OCI-LY7 (cell line): Measurements from ENCODE around the gene SOX18. TPM values are rescaled to one million over a fixed set of nuclear protein-coding genes. Genes with fewer than 3 reads are reported as not detected.
A peak's percentile ranks its signal among the peaks of the same experiment; 100 is the strongest.

Experiments used
- BruUV-seq: library from RNA; stranded (reverse); fragments of 400-500 nt; replicated peaks from 2 replicates; lab custom pipeline; 2021; lab: Mats Ljungman, UMichigan
- CTCF ChIA-PET: fragments of 300-600 bp; sonication (Branson Sonifier 250); formaldehyde crosslinking; loops from one replicate; lab custom pipeline; 2022; ENCODE audit warnings: antibody characterized with exemption; ENCODE audit not compliant: unreplicated experiment; lab: Charles Lee
- POLR2A ChIA-PET: fragments of 300-600 bp; sonication (Branson Sonifier 250); formaldehyde crosslinking; loops from one replicate; lab custom pipeline; 2022; ENCODE audit warnings: antibody characterized with exemption; lab: Charles Lee
- DNase-seq: peaks from one replicate; pipeline ENCODE4 v3.0.0-alpha.2; 2015; ENCODE audit warnings: low spot score
- H2AFZ ChIP-seq: fragments of 200-600 bp; sonication (generic), shearing (Covaris generic); 2 replicates; pipeline ENCODE4 v1.6.1; 2014; ENCODE audit warnings: mild to moderate bottlenecking, antibody characterized with exemption, low read length, moderate library complexity
- H3K27ac ChIP-seq: fragments of 200-600 bp; sonication (generic); 2 replicates; pipeline ENCODE4 v1.5.1; 2014; ENCODE audit warnings: mixed run types, low read depth, mild to moderate bottlenecking, moderate library complexity, low read length, inconsistent platforms; ENCODE audit not compliant: poor library complexity, severe bottlenecking
- H3K36me3 ChIP-seq: fragments of 200-600 bp; sonication (generic); 2 replicates; pipeline ENCODE4 v1.6.1; 2014; ENCODE audit warnings: mild to moderate bottlenecking, antibody characterized with exemption, low read length, moderate library complexity, mixed read lengths; ENCODE audit not compliant: insufficient read depth
- H3K4me1 ChIP-seq: fragments of 200-600 bp; sonication (generic); 2 replicates; pipeline ENCODE4 v1.5.1; 2014; ENCODE audit warnings: mild to moderate bottlenecking, low read length; ENCODE audit not compliant: insufficient read depth, poor library complexity, severe bottlenecking
- H3K4me2 ChIP-seq: fragments of 200-600 bp; sonication (generic); 2 replicates; pipeline ENCODE4 v1.6.1; 2014; ENCODE audit warnings: mild to moderate bottlenecking, low read length
- H3K4me3 ChIP-seq: fragments of 200-600 bp; sonication (generic); 2 replicates; pipeline ENCODE4 v1.5.1; 2014; ENCODE audit warnings: mild to moderate bottlenecking, low read depth, low read length; ENCODE audit not compliant: poor library complexity, severe bottlenecking
- H3K79me2 ChIP-seq: fragments of 200-600 bp; sonication (generic); 2 replicates; pipeline ENCODE4 v1.6.1; 2016; ENCODE audit warnings: low read depth, mild to moderate bottlenecking, low read length, moderate library complexity, mixed read lengths; ENCODE audit not compliant: insufficient read depth
- H3K9me2 ChIP-seq: fragments of 200-600 bp; sonication (generic); 2 replicates; pipeline ENCODE4 v1.6.1; 2016; ENCODE audit warnings: mild to moderate bottlenecking, low read length, mixed read lengths; ENCODE audit not compliant: insufficient read depth
- H3K9me3 ChIP-seq: fragments of 200-600 bp; sonication (generic); 2 replicates; pipeline ENCODE4 v1.6.1; 2014; ENCODE audit warnings: mild to moderate bottlenecking, mixed run types, low read length, mixed read lengths
- H4K20me1 ChIP-seq: fragments of 200-600 bp; sonication (generic); 2 replicates; pipeline ENCODE4 v1.6.1; 2014; ENCODE audit warnings: mild to moderate bottlenecking, antibody characterized with exemption, low read length, moderate library complexity, mixed read lengths; ENCODE audit not compliant: insufficient read depth
- EZH2phosphoT487 ChIP-seq: fragments of 200-600 bp; sonication (generic); IDR thresholded peaks from 2 replicates; pipeline ENCODE4 v1.6.1; 2018; ENCODE audit warnings: low read depth, borderline replicate concordance, mild to moderate bottlenecking, mixed run types, antibody characterized with exemption, low read length, moderate library complexity, mixed read lengths
- intact Hi-C: fragments of 100-400 bp; cut with micrococcal nuclease; formaldehyde crosslinking; loops from one replicate; pipeline ENCODE4 v1.10.0; 2022; ENCODE audit not compliant: unreplicated experiment
- total RNA-seq, 2 experiments: library from RNA; depleted of rRNA in 1 of 2; stranded (reverse); fragments of >200 nt in 1 of 2; shearing (Covaris generic) in 1 of 2; gene quantifications; 2 replicates each; pipeline ENCODE4 v1.2.3, GENCODE V29; 2014 to 2022
- TF ChIP-seq, protein P1 (sequence below): fragments of 200-600 bp; sonication (generic); conservative IDR thresholded peaks from 2 replicates; pipeline ENCODE4 v1.5.1; 2014; ENCODE audit warnings: mild to moderate bottlenecking, antibody characterized with exemption, low read length, moderate library complexity, mixed read lengths

The SOX18 gene
- total RNA-seq, 2 experiments from 2014 or later, result not detected

DNA sequence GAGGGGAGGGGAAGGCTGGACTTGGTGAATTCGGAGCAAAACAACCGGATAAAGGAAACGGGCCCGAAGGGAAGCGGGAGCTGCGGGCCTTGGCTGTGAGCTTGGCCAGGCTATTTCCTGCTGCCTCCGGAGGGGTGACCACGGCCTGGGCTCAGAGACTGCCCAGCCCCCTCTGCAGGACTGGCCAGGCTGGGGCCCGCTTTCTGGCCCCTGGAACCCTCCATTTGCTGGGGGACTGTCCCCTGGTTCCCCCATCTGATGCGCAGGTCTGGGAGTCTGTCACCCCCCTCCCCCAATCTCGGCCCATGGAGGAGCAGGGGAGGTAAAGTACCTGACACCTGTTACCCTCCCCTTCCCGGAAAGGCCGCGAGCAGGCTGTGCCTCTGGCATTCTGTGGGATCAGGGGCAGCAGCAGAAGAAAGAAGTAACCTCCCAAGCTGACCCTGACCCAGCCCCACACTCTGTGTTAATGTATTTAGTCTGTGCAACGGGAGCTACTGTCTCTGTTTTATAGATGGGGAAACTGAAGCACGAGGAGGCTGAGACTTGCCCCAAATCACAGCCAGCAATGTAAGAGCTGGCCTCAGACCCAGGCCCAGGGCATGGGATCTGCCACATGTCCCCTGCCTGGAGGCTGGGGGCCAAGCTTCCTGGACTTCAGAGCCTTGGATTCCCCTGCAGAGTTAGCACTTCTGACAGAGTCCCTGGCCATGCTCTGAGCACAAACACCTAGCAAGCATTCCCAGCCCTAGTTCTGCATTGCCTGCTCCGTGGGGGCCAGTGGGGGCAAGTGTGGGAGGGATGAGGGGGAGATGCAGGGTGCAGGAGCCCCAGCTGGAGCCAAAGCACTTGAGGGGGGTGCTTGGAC lies 9.9 kb downstream of the SOX18 start:
- Histone ChIP-seq H3K4me1 (peaks cover 45% of the 10 kb centered on the region), H3K27ac (no peak overlapping the region), H3K9me2 (no peaks in the 10 kb centered on the region), H2AFZ (peak overlapping the region; percentile 52; the same call in 1 of the 2 replicates), H3K79me2 (no peaks in the 10 kb centered on the region), H3K4me3 (peak overlapping the region; percentile 63), H4K20me1 (no peaks in the 10 kb centered on the region), H3K9me3 (no peaks in the 10 kb centered on the region), H3K36me3 (peaks cover 4% of the 10 kb centered on the region; the same call in 1 of the 2 replicates), H3K4me2 (peak overlapping the region; percentile 86)
- intact Hi-C loops, result loop anchor here (1.0 kb wide), 1 partner anchor 83 kb away; no protein-coding TSS in a partner anchor
- no peak for DNase-seq
- ChIA-PET CTCF (no interaction called here), POLR2A (interaction anchor here (1.1 kb wide), 1 partner anchor 59 kb away, joined by 3 read pairs; no protein-coding TSS in a partner anchor)
- no TSS peak for BruUV-seq
- TF ChIP-seq, protein P1, sequence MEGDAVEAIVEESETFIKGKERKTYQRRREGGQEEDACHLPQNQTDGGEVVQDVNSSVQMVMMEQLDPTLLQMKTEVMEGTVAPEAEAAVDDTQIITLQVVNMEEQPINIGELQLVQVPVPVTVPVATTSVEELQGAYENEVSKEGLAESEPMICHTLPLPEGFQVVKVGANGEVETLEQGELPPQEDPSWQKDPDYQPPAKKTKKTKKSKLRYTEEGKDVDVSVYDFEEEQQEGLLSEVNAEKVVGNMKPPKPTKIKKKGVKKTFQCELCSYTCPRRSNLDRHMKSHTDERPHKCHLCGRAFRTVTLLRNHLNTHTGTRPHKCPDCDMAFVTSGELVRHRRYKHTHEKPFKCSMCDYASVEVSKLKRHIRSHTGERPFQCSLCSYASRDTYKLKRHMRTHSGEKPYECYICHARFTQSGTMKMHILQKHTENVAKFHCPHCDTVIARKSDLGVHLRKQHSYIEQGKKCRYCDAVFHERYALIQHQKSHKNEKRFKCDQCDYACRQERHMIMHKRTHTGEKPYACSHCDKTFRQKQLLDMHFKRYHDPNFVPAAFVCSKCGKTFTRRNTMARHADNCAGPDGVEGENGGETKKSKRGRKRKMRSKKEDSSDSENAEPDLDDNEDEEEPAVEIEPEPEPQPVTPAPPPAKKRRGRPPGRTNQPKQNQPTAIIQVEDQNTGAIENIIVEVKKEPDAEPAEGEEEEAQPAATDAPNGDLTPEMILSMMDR, result no peak
- TF ChIP-seq EZH2phosphoT487, result no peak

DNA sequence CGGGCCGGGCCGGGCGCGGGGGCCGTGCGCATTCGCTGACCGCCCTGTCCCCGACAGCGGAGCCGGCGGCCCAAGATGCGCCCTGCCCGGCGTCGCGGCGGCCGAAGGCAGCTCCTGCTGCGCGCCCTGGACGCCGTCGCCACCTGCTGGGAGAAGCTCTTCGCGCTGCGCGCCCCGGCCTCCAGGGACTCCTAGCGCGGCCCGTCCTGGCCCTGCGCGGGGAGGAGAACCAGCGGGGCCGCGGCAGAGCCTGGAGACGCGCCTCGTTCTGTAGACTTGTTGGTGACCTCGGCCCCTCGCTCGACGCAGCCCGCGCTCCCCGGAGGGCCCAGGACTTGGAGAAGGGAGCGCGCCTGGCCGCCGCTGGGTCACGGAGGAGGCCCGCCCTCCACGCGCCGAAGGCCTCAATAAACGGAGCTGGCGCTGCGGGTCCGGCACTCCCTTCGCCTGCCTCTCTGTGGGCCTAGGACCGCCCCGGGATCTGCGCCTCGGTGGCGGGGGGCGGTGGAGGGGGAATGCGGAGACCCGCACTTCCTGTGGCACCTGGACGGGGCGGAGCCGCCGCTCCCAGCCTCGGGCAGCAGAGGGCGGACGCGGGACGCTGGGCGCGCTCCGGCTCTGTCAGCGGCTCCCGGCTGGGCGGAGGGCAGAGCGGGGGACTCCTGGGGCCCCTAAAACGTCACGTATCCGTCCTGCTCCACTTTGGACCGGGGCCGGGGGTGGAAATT lies 10.7 kb downstream of the SOX18 start:
- H3K79me2 ChIP-seq, result no peaks in the 10 kb centered on the region
- ChIA-PET POLR2A (no interaction called here), CTCF (interaction anchor here (0.6 to 0.8 kb wide), 3 partner anchors 58 to 217 kb away, joined by 3 to 7 read pairs (median 3); partner anchors contain the start of genes PCMTD2 and PRPF6)
- H4K20me1 ChIP-seq, result no peaks in the 10 kb centered on the region
- peak overlapping the region; percentile 63 for H3K4me3 ChIP-seq
- DNase-seq, result peak; percentile 80
- H3K9me3 ChIP-seq, result no peaks in the 10 kb centered on the region
- H3K27ac ChIP-seq, result no peak overlapping the region
- BruUV-seq, result no TSS peak
- intact Hi-C loops, result loop anchor here (1.0 kb wide), 1 partner anchor 84 kb away; no protein-coding TSS in a partner anchor
- H3K36me3 ChIP-seq, result peaks cover 9% of the 10 kb centered on the region; the same call in 1 of the 2 replicates
- no peaks in the 10 kb centered on the region for H3K9me2 ChIP-seq
- peak overlapping the region; percentile 86 for H3K4me2 ChIP-seq
- TF ChIP-seq EZH2phosphoT487, result no peak
- TF ChIP-seq, protein P1, result peak; percentile 73
- peaks cover 45% of the 10 kb centered on the region for H3K4me1 ChIP-seq
- peak overlapping the region; percentile 52; the same call in 1 of the 2 replicates for H2AFZ ChIP-seq
